Stomach (tissue), 9 donors: ENCODE measurements around the gene CALR. TPM values are rescaled to one million over a fixed set of nuclear protein-coding genes. Genes with fewer than 3 reads are reported as not detected.

ENCODE experiments used
- DNase-seq, 2 donors: peaks; one replicate each; pipeline versions ENCODE4 v3.0.0 to v3.0.0-alpha.2; 2013 to 2019
- H3K27ac ChIP-seq, 5 donors: fragments of 200-600 bp in 4 of 5; sonication (generic) in 4 of 5; one replicate each; pipeline ENCODE4 v1.5.1; 2013 to 2019; ENCODE audit warnings: mild to moderate bottlenecking in 1 of 5, moderate library complexity in 1 of 5
- H3K27me3 ChIP-seq, 3 donors: fragments of 200-600 bp; sonication (generic); one replicate each; pipeline ENCODE4 v1.5.1; 2017 to 2019; ENCODE audit warnings: mixed run types in 1 of 3
- H3K36me3 ChIP-seq, 4 donors: fragments of 200-600 bp; sonication (generic); 1 replicate in 3 of 4; 2 replicates in 1 of 4; pipeline ENCODE4 v1.5.1; 2016 to 2019
- H3K4me1 ChIP-seq, 4 donors: fragments of 200-600 bp; sonication (generic); one replicate each; pipeline ENCODE4 v1.5.1; 2016 to 2019
- H3K4me3 ChIP-seq, 4 donors: fragments of 200-600 bp; sonication (generic) in 3 of 4; one replicate each; pipeline ENCODE4 v1.5.1; 2016 to 2019; ENCODE audit warnings: mild to moderate bottlenecking in 1 of 4
- H3K9me3 ChIP-seq, 4 donors: fragments of 200-600 bp; sonication (generic); one replicate each; pipeline ENCODE4 v1.5.1; 2016 to 2019
- EP300 ChIP-seq: sonication (generic); formaldehyde crosslinking; IDR thresholded peaks from one replicate; pipeline ENCODE4 v1.6.1; 2017; ENCODE audit warnings: antibody characterized with exemption
- POLR2A ChIP-seq, 4 donors: fragments of 450-650 bp; IDR thresholded peaks; one replicate each; pipeline ENCODE4 v1.6.1; 2016; ENCODE audit warnings: antibody characterized with exemption in 4 of 4, control low read depth in 2 of 4, mild to moderate bottlenecking in 1 of 4, moderate library complexity in 1 of 4
- POLR2AphosphoS5 ChIP-seq, 3 donors: sonication (generic); formaldehyde crosslinking; IDR thresholded peaks; one replicate each; pipeline ENCODE4 v1.6.1; 2016; ENCODE audit warnings: antibody characterized with exemption in 3 of 3
- WGBS, 5 donors: extraction: QIAGEN DNeasy Blood & Tissue Kit in 3 of 5; methylation state at CpG; one replicate each; pipeline versions ENCODE4 v1.1.5 to v1.1.7; 2013 to 2018; 5-methylcytosine and 5-hydroxymethylcytosine counted together
- intact Hi-C: fragments of 100-400 bp; cut with DNase I; formaldehyde crosslinking; loops from one replicate; pipeline ENCODE4 v1.15.1; 2023; ENCODE audit warnings: low total_unique reads
- polyA plus RNA-seq, 3 donors: library from polyadenylated mRNA; stranded (reverse); fragments of 200-250 nt; gene quantifications; one replicate each; pipeline ENCODE4 v1.2.3, GENCODE V29; 2013
- total RNA-seq, 5 donors: library from RNA; depleted of rRNA; stranded (reverse); fragments of >200 nt; gene quantifications; one replicate each; pipeline versions ENCODE4 v1.1.0 to v1.2.3, GENCODE V29; 2014 to 2016
- TF ChIP-seq, protein P1 (sequence below), 7 experiments: fragments of 450-650 bp in 4 of 7; fragments of 200-600 bp in 3 of 7; sonication (generic) in 3 of 7; IDR thresholded peaks; one replicate each; pipeline ENCODE4 v1.5.1; 2016 to 2019; ENCODE audit warnings: antibody characterized with exemption in 7 of 7, control low read depth in 2 of 7, mild to moderate bottlenecking in 1 of 7
- donor health status: healthy with polysubstance abuse.
- donor health status: Bipolar disorder and iron deficiency.
- donor health status: healthy.

Gene CALR
- total and polyA plus RNA-seq, 8 donors: 71.2 to 947 (median 354) TPM

DNA sequence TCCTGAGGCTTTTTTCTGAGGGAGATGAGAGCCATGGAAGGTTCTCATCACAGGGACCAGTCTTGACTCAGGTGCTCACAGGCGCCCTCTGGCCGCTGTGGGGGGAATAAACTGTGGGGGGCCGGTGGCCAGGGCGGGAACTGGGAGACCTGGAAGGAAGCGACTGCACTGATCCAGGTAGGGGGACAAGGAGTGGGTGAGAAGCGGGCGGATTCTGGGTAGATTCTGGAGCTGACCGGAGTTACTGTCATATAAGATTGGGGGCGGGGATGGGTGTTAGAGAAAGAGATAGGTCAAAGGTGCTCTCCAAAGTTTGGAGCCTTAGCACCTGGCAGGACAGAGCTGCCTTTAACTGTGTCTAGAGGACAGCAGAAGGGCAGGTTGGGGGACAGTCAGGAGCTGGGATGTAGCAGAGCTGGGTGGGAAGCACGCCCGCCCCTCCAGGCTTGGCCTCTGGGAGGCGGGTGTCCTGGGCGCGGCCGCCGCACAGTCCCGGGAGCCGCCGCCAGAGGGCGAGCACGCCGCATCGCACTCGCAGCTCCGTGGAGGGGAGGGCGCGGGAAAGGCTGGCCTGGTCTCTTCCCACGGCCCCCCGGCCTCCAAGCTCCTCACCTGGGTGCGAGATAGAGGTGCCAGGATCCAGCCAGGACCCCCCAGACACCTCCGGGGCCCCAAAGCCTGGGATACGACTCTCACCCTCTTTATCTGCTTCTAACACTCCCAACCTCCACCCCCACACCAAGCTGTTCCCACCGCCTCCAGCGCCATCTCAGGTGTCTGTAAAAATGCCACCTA lies 26.8 kb downstream of the CALR start:
- Histone ChIP-seq H3K4me3 (peak overlapping the region; percentile 43 to 50 (median 47)), H3K27me3 (no peaks in the 10 kb centered on the region), H3K27ac (peak overlapping the region; percentile 66 to 77 (median 75)), H3K9me3 (no peaks in the 10 kb centered on the region), H3K4me1 (peaks cover 6 to 20% (median 18%) of the 10 kb centered on the region in 4 donors), H3K36me3 (no peaks in the 10 kb centered on the region)
- intact Hi-C loops: no loop called here
- no peak for TF ChIP-seq POLR2AphosphoS5 (IDR thresholded peaks at IDR 0.05)
- TF ChIP-seq, protein P1, sequence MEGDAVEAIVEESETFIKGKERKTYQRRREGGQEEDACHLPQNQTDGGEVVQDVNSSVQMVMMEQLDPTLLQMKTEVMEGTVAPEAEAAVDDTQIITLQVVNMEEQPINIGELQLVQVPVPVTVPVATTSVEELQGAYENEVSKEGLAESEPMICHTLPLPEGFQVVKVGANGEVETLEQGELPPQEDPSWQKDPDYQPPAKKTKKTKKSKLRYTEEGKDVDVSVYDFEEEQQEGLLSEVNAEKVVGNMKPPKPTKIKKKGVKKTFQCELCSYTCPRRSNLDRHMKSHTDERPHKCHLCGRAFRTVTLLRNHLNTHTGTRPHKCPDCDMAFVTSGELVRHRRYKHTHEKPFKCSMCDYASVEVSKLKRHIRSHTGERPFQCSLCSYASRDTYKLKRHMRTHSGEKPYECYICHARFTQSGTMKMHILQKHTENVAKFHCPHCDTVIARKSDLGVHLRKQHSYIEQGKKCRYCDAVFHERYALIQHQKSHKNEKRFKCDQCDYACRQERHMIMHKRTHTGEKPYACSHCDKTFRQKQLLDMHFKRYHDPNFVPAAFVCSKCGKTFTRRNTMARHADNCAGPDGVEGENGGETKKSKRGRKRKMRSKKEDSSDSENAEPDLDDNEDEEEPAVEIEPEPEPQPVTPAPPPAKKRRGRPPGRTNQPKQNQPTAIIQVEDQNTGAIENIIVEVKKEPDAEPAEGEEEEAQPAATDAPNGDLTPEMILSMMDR (IDR thresholded peaks at IDR 0.05): peak in 5 of 7 experiments; percentile 84 to 96 (median 95)
- WGBS, 5 donors: 0 to 1% (median 0%) methylated on average over 24 to 34 of the region's 34 CpGs
- peak; percentile 88 to 93 for DNase-seq

GRCh38 chr19:12965812-12966135 lies 27.4 kb downstream of the CALR start:
- Histone ChIP-seq H3K9me3 (no peaks in the 10 kb centered on the region), H3K4me1 (peaks cover 6 to 20% (median 18%) of the 10 kb centered on the region in 4 donors), H3K36me3 (no peaks in the 10 kb centered on the region), H3K27me3 (no peaks in the 10 kb centered on the region), H3K27ac (peak overlapping the region; percentile 66 to 77 (median 75)), H3K4me3 (peak overlapping the region; percentile 43 to 50 (median 47))
- DNase-seq: no peak
- 38 to 48% (median 42%) methylated on average over 8 of the region's 8 CpGs for WGBS, 5 donors
- intact Hi-C loops: no loop called here
- TF ChIP-seq, protein P1 (IDR thresholded peaks at IDR 0.05): no peak
- no peak for TF ChIP-seq EP300
- no peak for TF ChIP-seq POLR2AphosphoS5 (IDR thresholded peaks at IDR 0.05)
- no peak for TF ChIP-seq POLR2A (IDR thresholded peaks at IDR 0.05)

GRCh38 chr19:12967907-12968306 lies 29.5 kb downstream of the CALR start:
- Histone ChIP-seq H3K4me1 (peaks cover 6 to 20% (median 18%) of the 10 kb centered on the region in 4 donors), H3K36me3 (no peaks in the 10 kb centered on the region), H3K9me3 (no peaks in the 10 kb centered on the region), H3K4me3 (no peak overlapping the region), H3K27ac (no peak overlapping the region), H3K27me3 (no peaks in the 10 kb centered on the region)
- TF ChIP-seq, protein P1 (IDR thresholded peaks at IDR 0.05): no peak
- TF ChIP-seq EP300 (no peak), POLR2AphosphoS5 (IDR thresholded peaks at IDR 0.05) (no peak), POLR2A (IDR thresholded peaks at IDR 0.05) (no peak)
- intact Hi-C loops: no loop called here
- no peak for DNase-seq
- 94 to 97% (median 95%) methylated on average over 5 of the region's 5 CpGs for WGBS, 5 donors

GRCh38 chr19:12969292-12969988 lies 31.0 kb downstream of the CALR start, which contains the start of gene DAND5:
DAND5 (plus strand) TSS chr19:12969576; CDS start chr19:12969661, 85 bp downstream.
- WGBS, 5 donors: 35 to 47% (median 40%) methylated on average over 14 of the region's 14 CpGs
- intact Hi-C loops: no loop called here
- H3K27me3 ChIP-seq: no peaks in the 10 kb centered on the region
- H3K27ac ChIP-seq: peak within 1 kb of the TSS in 2 of 5 donors; percentile 26 to 70
- no peak within 1 kb of the TSS for H3K4me3 ChIP-seq
- peak; percentile 32 to 65 for DNase-seq
- H3K9me3 ChIP-seq: no peaks in the 10 kb centered on the region
- TF ChIP-seq EP300 (no peak), POLR2AphosphoS5 (IDR thresholded peaks at IDR 0.05) (no peak), POLR2A (IDR thresholded peaks at IDR 0.05) (no peak)
- TF ChIP-seq, protein P1 (IDR thresholded peaks at IDR 0.05): no peak
- H3K36me3 ChIP-seq: no peaks in the 10 kb centered on the region
- H3K4me1 ChIP-seq: peaks cover 6 to 20% (median 18%) of the 10 kb centered on the region in 4 donors
